A549 (cell line): ENCODE results near the gene GAGE12E.
"Not testable (repeated sequence)": the region's sequence is repeated elsewhere in the genome, so short reads cannot be mapped to it uniquely, and the experiment has no call there.

Experiments used
- CEBPB ChIP-seq, 2 experiments: fragments of >200 bp in 1 of 2; sonication (Bioruptor Twin) in 1 of 2; formaldehyde crosslinking in 1 of 2; IDR thresholded peaks; 2 replicates each; pipeline ENCODE4 v1.6.1; 2012 to 2016
- CHD2 ChIP-seq: fragments of 150-350 bp; IDR thresholded peaks from 2 replicates; pipeline ENCODE4 v1.6.1; 2014; ENCODE audit warnings: low read length; ENCODE audit not compliant: partially characterized antibody
- CTCF ChIP-seq: fragments of >200 bp; sonication (Bioruptor Twin); formaldehyde crosslinking; IDR thresholded peaks from 3 replicates; pipeline ENCODE4 v1.5.1; 2016
- FOSL2 ChIP-seq, 2 experiments: fragments of 450-650 bp in 1 of 2; fragments of >200 bp in 1 of 2; sonication (Bioruptor Twin) in 1 of 2; formaldehyde crosslinking; IDR thresholded peaks; 2 replicates each; pipeline versions ENCODE4 v1.5.0 to v1.6.1; 2016 to 2020; ENCODE audit warnings: mild to moderate bottlenecking in 1 of 2, moderate library complexity in 1 of 2
- JUNB ChIP-seq: fragments of >200 bp; sonication (Bioruptor Twin); formaldehyde crosslinking; IDR thresholded peaks from 2 replicates; pipeline ENCODE4 v1.6.1; 2016
- KDM1A ChIP-seq: fragments of 200-600 bp; sonication (generic); IDR thresholded peaks from 2 replicates; pipeline ENCODE4 v1.6.1; 2016; ENCODE audit warnings: low read depth, mild to moderate bottlenecking
- KDM5A ChIP-seq: fragments of 200-600 bp; sonication (generic); IDR thresholded peaks from 2 replicates; pipeline ENCODE4 v1.6.1; 2016; ENCODE audit warnings: antibody characterized with exemption, mild to moderate bottlenecking
- POLR2A ChIP-seq: IDR thresholded peaks from 2 replicates; pipeline ENCODE4 v1.6.1; 2012; ENCODE audit warnings: mild to moderate bottlenecking, low read length
- RAD21 ChIP-seq, 2 experiments: fragments of >200 bp in 1 of 2; sonication (Bioruptor Twin) in 1 of 2; formaldehyde crosslinking in 1 of 2; IDR thresholded peaks in 1 of 2; conservative IDR thresholded peaks in 1 of 2; 2 replicates in 1 of 2; 3 replicates in 1 of 2; pipeline ENCODE4 v1.6.1; 2012 to 2018; ENCODE audit warnings: inconsistent platforms in 1 of 2
- RFX5 ChIP-seq: fragments of 450-650 bp; IDR thresholded peaks from 2 replicates; pipeline ENCODE4 v1.7.1; 2014; ENCODE audit warnings: antibody characterized with exemption, mild to moderate bottlenecking, moderate library complexity
- TF ChIP-seq, protein P1 (sequence below): fragments of 200-600 bp; sonication (generic); IDR thresholded peaks from 2 replicates; pipeline ENCODE4 v1.6.1; 2016; ENCODE audit warnings: antibody characterized with exemption, mild to moderate bottlenecking, moderate library complexity

DNA sequence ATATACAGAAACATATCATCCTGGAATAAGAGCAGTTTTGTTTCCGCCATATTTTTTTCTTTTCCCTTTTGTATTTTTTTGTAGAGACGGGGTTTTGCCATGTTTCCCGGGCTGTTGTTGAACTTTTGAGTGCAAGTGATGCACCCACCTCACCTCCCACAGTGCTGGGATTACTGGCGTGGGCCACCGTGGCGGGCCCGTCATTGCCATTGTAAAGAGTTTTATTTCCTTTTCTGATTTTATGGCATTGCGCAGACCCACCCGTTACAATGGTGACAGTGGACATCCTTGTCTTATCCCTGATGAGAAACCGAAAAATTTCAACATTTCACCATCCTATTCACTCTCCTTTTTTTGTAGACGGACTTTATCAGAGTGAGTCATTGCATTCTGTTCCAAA is 17.6 kb downstream of the GAGE12E start:
- not testable (repeated sequence) for TF ChIP-seq KDM5A; FOSL2 (IDR thresholded peaks at IDR 0.05); FOSL2 (CRISPR knock-in tag; IDR thresholded peaks at IDR 0.05); POLR2A; CTCF; RAD21 (conservative IDR thresholded peaks at IDR 0.05 in 1 of 2, IDR thresholded peaks at IDR 0.05 in 1 of 2); CHD2; KDM1A; CEBPB (IDR thresholded peaks at IDR 0.05); RFX5; JUNB
- TF ChIP-seq, protein P1, sequence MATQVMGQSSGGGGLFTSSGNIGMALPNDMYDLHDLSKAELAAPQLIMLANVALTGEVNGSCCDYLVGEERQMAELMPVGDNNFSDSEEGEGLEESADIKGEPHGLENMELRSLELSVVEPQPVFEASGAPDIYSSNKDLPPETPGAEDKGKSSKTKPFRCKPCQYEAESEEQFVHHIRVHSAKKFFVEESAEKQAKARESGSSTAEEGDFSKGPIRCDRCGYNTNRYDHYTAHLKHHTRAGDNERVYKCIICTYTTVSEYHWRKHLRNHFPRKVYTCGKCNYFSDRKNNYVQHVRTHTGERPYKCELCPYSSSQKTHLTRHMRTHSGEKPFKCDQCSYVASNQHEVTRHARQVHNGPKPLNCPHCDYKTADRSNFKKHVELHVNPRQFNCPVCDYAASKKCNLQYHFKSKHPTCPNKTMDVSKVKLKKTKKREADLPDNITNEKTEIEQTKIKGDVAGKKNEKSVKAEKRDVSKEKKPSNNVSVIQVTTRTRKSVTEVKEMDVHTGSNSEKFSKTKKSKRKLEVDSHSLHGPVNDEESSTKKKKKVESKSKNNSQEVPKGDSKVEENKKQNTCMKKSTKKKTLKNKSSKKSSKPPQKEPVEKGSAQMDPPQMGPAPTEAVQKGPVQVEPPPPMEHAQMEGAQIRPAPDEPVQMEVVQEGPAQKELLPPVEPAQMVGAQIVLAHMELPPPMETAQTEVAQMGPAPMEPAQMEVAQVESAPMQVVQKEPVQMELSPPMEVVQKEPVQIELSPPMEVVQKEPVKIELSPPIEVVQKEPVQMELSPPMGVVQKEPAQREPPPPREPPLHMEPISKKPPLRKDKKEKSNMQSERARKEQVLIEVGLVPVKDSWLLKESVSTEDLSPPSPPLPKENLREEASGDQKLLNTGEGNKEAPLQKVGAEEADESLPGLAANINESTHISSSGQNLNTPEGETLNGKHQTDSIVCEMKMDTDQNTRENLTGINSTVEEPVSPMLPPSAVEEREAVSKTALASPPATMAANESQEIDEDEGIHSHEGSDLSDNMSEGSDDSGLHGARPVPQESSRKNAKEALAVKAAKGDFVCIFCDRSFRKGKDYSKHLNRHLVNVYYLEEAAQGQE = not testable (repeated sequence)
